ENCODE results near the gene PPFIA2. TPM values are rescaled to one million over a fixed set of nuclear protein-coding genes. Genes with fewer than 3 reads are reported as not detected.

Gene PPFIA2
- total RNA-seq, 4 donors from 2014 or later: 5.4 to 19.5 (median 18.5) TPM; not detected in 1

DNA sequence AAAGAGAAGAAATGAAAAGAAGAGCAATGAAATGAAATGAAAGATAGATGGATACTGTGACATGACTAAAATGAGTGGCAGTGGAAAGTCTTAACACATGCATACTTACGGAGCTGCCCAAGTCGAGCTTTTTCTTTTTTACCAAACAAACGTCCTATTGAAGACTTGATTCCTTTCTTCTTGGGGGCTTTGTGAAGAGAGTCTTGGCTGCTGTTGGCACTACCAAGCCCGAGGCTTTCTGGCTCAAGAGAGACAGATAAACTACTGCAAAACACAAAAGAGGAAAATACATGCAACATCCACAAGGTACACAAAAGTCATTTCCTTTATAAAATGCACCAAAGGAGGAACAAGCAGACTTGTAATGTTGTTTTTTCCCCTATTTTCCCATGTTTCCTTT lies 420.1 kb downstream of the PPFIA2 start:
- TF ChIP-seq, protein P1, sequence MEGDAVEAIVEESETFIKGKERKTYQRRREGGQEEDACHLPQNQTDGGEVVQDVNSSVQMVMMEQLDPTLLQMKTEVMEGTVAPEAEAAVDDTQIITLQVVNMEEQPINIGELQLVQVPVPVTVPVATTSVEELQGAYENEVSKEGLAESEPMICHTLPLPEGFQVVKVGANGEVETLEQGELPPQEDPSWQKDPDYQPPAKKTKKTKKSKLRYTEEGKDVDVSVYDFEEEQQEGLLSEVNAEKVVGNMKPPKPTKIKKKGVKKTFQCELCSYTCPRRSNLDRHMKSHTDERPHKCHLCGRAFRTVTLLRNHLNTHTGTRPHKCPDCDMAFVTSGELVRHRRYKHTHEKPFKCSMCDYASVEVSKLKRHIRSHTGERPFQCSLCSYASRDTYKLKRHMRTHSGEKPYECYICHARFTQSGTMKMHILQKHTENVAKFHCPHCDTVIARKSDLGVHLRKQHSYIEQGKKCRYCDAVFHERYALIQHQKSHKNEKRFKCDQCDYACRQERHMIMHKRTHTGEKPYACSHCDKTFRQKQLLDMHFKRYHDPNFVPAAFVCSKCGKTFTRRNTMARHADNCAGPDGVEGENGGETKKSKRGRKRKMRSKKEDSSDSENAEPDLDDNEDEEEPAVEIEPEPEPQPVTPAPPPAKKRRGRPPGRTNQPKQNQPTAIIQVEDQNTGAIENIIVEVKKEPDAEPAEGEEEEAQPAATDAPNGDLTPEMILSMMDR (IDR thresholded peaks at IDR 0.05): no peak
- no peak for TF ChIP-seq POLR2A (IDR thresholded peaks at IDR 0.05)
- intact Hi-C loops (cut with DNase I; ENCODE audit: low total_unique reads): no loop called here
- Histone ChIP-seq H3K4me1 (no peaks in the 10 kb centered on the region), H3K27ac (no peak overlapping the region), H3K9me3 (no peaks in the 10 kb centered on the region), H3K36me3 (no peaks in the 10 kb centered on the region), H3K4me3 (no peak overlapping the region), H3K27me3 (no peaks in the 10 kb centered on the region)
- no peak for DNase-seq

DNA sequence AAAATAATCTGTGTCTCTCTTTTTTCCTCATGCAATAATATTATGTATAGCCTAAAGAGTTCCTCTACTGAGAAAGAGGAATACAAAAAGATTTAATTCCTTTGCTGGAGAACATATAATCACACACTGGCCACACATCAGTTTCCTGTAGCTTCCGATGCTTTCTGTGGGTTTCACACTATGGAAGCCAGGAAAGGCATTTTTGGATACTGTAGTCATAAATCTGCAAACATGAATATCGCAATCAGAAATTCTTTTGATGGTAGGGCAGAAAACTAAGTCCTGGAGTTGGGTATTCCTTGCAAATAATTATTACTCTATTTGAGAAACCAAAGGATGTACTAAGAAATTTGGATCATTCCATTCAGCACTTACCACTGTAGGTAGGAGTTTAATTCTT lies 421.3 kb downstream of the PPFIA2 start:
- no peak for DNase-seq
- Histone ChIP-seq H3K4me3 (no peak overlapping the region), H3K27ac (no peak overlapping the region), H3K4me1 (no peaks in the 10 kb centered on the region), H3K27me3 (no peaks in the 10 kb centered on the region), H3K36me3 (no peaks in the 10 kb centered on the region), H3K9me3 (no peaks in the 10 kb centered on the region)
- intact Hi-C loops (cut with DNase I; ENCODE audit: low total_unique reads): no loop called here
- TF ChIP-seq, protein P1 (IDR thresholded peaks at IDR 0.05): no peak
- TF ChIP-seq POLR2A (IDR thresholded peaks at IDR 0.05): no peak

DNA sequence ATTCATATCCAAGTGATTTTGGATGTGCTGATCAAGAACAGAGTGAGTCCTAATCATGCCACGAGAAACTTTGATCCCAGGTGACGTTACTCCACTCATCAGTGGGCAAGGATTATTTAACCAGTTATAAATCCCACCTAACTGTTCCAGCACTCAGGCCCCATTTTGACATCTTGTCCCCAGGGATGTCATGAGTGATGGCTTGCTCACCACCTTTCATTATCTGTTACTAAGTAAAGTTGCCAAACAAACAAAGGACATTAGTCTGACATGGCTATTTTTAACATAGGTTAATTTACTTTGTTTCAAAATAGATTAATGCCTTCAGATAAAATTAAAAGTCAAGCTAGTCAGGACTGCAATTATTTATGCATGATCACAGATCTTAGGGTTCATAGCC lies 425.3 kb downstream of the PPFIA2 start:
- H3K27me3 ChIP-seq: no peaks in the 10 kb centered on the region
- no peak overlapping the region for H3K4me3 ChIP-seq
- H3K9me3 ChIP-seq: no peaks in the 10 kb centered on the region
- DNase-seq: no peak
- intact Hi-C loops (cut with DNase I; ENCODE audit: low total_unique reads): no loop called here
- no peaks in the 10 kb centered on the region for H3K36me3 ChIP-seq
- no peak for TF ChIP-seq POLR2A (IDR thresholded peaks at IDR 0.05)
- TF ChIP-seq, protein P1 (IDR thresholded peaks at IDR 0.05): no peak
- no peaks in the 10 kb centered on the region for H3K4me1 ChIP-seq
- no peak overlapping the region for H3K27ac ChIP-seq

DNA sequence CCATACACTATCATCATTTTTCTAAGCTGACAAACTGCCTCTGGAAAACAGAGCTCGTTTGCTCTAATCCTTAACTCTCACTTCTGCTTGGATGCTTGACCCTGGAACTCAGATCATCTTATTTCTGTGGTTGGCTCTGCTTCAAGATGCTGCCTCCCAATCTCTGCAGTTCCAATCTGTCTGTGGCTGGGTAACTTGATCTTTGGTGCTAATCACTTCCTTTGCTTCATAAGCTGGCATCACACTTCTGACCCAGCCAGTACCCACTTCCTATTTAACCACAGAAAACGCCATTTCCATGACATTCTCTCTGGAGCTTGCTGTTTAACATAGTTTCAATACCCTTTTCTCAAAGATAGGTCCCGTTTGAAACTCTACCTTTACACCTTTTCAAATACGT lies 427.1 kb downstream of the PPFIA2 start:
- TF ChIP-seq, protein P1 (IDR thresholded peaks at IDR 0.05): no peak
- TF ChIP-seq POLR2A (IDR thresholded peaks at IDR 0.05): no peak
- intact Hi-C loops (cut with DNase I; ENCODE audit: low total_unique reads): no loop called here
- DNase-seq: no peak
- Histone ChIP-seq H3K4me1 (no peaks in the 10 kb centered on the region), H3K4me3 (no peak overlapping the region), H3K36me3 (no peaks in the 10 kb centered on the region), H3K27me3 (no peaks in the 10 kb centered on the region), H3K27ac (no peak overlapping the region), H3K9me3 (no peaks in the 10 kb centered on the region)

DNA sequence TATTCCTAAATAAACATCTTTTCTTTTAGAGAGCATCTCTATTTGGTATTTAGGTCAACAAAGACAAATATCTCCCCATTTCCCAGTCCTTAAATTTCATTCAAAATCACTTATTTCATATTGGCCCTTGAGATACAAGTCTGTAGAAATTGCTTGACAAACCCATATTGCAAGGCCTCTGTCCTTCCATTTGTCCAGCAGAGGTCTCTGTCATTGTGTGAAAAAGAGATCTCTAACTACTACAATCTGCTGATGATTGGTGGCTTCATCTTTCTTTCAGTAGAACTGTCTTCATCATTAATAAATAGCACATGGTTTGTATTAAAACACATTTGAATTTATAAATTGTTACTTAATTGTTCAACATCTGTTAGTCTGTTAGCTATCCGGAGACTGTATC lies 428.7 kb downstream of the PPFIA2 start:
- no peak overlapping the region for H3K27ac ChIP-seq
- no peaks in the 10 kb centered on the region for H3K27me3 ChIP-seq
- no peak for DNase-seq
- intact Hi-C loops (cut with DNase I; ENCODE audit: low total_unique reads): no loop called here
- TF ChIP-seq, protein P1 (IDR thresholded peaks at IDR 0.05): no peak
- TF ChIP-seq POLR2A (IDR thresholded peaks at IDR 0.05): no peak
- no peak overlapping the region for H3K4me3 ChIP-seq
- H3K4me1 ChIP-seq: no peaks in the 10 kb centered on the region
- no peaks in the 10 kb centered on the region for H3K9me3 ChIP-seq
- no peaks in the 10 kb centered on the region for H3K36me3 ChIP-seq
